K562 (cell line): ENCODE measurements around the gene COL5A1. TPM values are rescaled to one million over a fixed set of nuclear protein-coding genes. Genes with fewer than 3 reads are reported as not detected.

Experiments used
- ATAC-seq: fragments of 200-7000 bp; cut with Tn5 transposase; 3 replicates; pipeline ENCODE4 v1.9.1; 2020; ENCODE audit warnings: moderate library complexity
- BruUV-seq: library from RNA; stranded (reverse); fragments of 400-500 nt; replicated peaks from 2 replicates; lab custom pipeline; 2021; lab: Mats Ljungman, UMichigan
- CTCF ChIA-PET: fragments of 300-600 bp; formaldehyde crosslinking; extraction: SDS; loops from one replicate; lab custom pipeline; 2021; ENCODE audit warnings: low intra/inter-chr PET ratio; lab: Yijun Ruan, JAX
- POLR2A ChIA-PET: fragments of 300-600, 350-650 bp; sonication (Branson Sonifier 250); formaldehyde crosslinking; extraction: SDS; loops from one replicate; lab custom pipeline; 2021; ENCODE audit warnings: antibody characterized with exemption, inconsistent platforms; lab: Yijun Ruan, JAX
- DNase-seq, 4 experiments: peaks; one replicate each; pipeline versions ENCODE4 v3.0.0 to v3.0.0-alpha.2; 2011 to 2018; ENCODE audit warnings: low spot score in 3 of 4, mixed read lengths in 3 of 4; ENCODE audit errors: extremely low read depth in 1 of 4
- FAIRE-seq: peaks from 2 replicates; lab custom pipeline; 2011; peaks lifted over from hg19 to GRCh38; lab: Jason Lieb, UNC
- H2AFZ ChIP-seq: 2 replicates; pipeline ENCODE4 v1.6.0; 2011; ENCODE audit warnings: low read depth, low read length, control low read depth, inconsistent platforms
- H3K27ac ChIP-seq: fragments of 200-600 bp; 3 replicates; pipeline ENCODE4 v1.8.0; 2011; ENCODE audit warnings: low read depth, mild to moderate bottlenecking, control low read depth, inconsistent platforms, low read length, moderate library complexity, mixed read lengths; ENCODE audit errors: extremely low read depth
- H3K27me3 ChIP-seq, 2 experiments: fragments of 300-600 bp in 1 of 2; 2 replicates in 1 of 2; 3 replicates in 1 of 2; pipeline versions ENCODE4 v1.6.0 to v1.8.0; 2011; ENCODE audit warnings: inconsistent platforms in 2 of 2, low read length in 2 of 2, mild to moderate bottlenecking in 1 of 2, mixed read lengths in 1 of 2, moderate library complexity in 1 of 2; ENCODE audit not compliant: control insufficient read depth in 2 of 2, insufficient read depth in 2 of 2
- H3K36me3 ChIP-seq: fragments of 300-600 bp; 3 replicates; pipeline ENCODE4 v1.8.0; 2011; ENCODE audit warnings: mild to moderate bottlenecking, low read length, inconsistent platforms; ENCODE audit not compliant: control insufficient read depth, insufficient read depth
- H3K4me1 ChIP-seq, 2 experiments: fragments of 200-600 bp in 1 of 2; replicated peaks in 1 of 2; 2 replicates in 1 of 2; 3 replicates in 1 of 2; pipeline versions ENCODE4 v1.5.1 to v1.8.0; 2011; ENCODE audit warnings: inconsistent platforms in 2 of 2, low read length in 2 of 2, mild to moderate bottlenecking in 1 of 2, mixed read lengths in 1 of 2, moderate library complexity in 1 of 2; ENCODE audit not compliant: control insufficient read depth in 2 of 2, insufficient read depth in 2 of 2
- H3K4me2 ChIP-seq: 2 replicates; pipeline ENCODE4 v1.6.1; 2011; ENCODE audit warnings: low read length, control low read depth, inconsistent platforms, mixed read lengths; ENCODE audit not compliant: insufficient read depth
- H3K4me3 ChIP-seq: fragments of 200-600 bp; sonication (generic), shearing (Covaris generic); 2 replicates; pipeline ENCODE4 v1.5.1; 2016; ENCODE audit warnings: control low read depth, inconsistent platforms
- H3K79me2 ChIP-seq: fragments of 200-600 bp; 3 replicates; pipeline ENCODE4 v1.8.0; 2011; ENCODE audit warnings: low read length, inconsistent platforms; ENCODE audit not compliant: control insufficient read depth, insufficient read depth
- H3K9ac ChIP-seq, 2 experiments: 2 replicates each; pipeline versions ENCODE4 v1.6.0 to v1.6.1; 2011; ENCODE audit warnings: low read depth in 2 of 2, low read length in 2 of 2, control low read depth in 1 of 2, inconsistent platforms in 1 of 2, mild to moderate bottlenecking in 1 of 2, mixed read lengths in 1 of 2; ENCODE audit not compliant: insufficient read depth in 1 of 2
- H3K9me1 ChIP-seq: one replicate; pipeline ENCODE4 v1.6.0; 2011; ENCODE audit warnings: inconsistent platforms, mild to moderate bottlenecking, low read length, moderate library complexity; ENCODE audit not compliant: control insufficient read depth, insufficient read depth
- H3K9me3 ChIP-seq: replicated peaks from 2 replicates; pipeline ENCODE4 v1.5.1; 2011; ENCODE audit warnings: low read depth, low read length, inconsistent platforms; ENCODE audit not compliant: control insufficient read depth, insufficient read depth
- H4K20me1 ChIP-seq: replicated peaks from 2 replicates; pipeline ENCODE4 v1.6.1; 2011; ENCODE audit warnings: low read length, inconsistent platforms, mixed read lengths; ENCODE audit not compliant: control insufficient read depth, insufficient read depth
- WGBS: fragments of 100-300 bp; shearing (Covaris generic); methylation state at CpG from one replicate; pipeline ENCODE4 v1.1.6; 2016; ENCODE audit warnings: low coverage, mixed read lengths; ENCODE audit not compliant: insufficient coverage; ENCODE audit errors: missing lambda C conversion rate; 5-methylcytosine and 5-hydroxymethylcytosine counted together
- in situ Hi-C: fragments of 300-500 bp; cut with MboI; formaldehyde crosslinking; loops from 4 replicates; pipeline ENCODE4 v1.15.0; 2018; ENCODE audit warnings: inconsistent platforms, mixed read lengths
- intact Hi-C: fragments of 100-400 bp; cut with micrococcal nuclease; formaldehyde crosslinking; loops from 2 replicates; pipeline ENCODE4 v1.14.2; 2022
- polyA plus RNA-seq, 8 experiments: library from polyadenylated mRNA; depleted of rRNA in 4 of 8; stranded (reverse) in 5 of 8; unstranded in 3 of 8; fragments of >200 nt; fragmentation: Nextera tagmentation in 2 of 8; fragmentation: Illumina TruSeq in 1 of 8; extraction: Ambion mirVana in 2 of 8; extraction: Trizol in 1 of 8; gene quantifications; 2 replicates each; pipeline versions ENCODE4 v1.2.1 to v1.2.3, GENCODE V29; 2011 to 2014; ENCODE audit warnings: inconsistent platforms in 1 of 8, missing spikeins in 1 of 8
- total RNA-seq, 7 experiments: library from RNA; depleted of rRNA in 6 of 7; stranded (reverse); fragments of >200 nt in 6 of 7; fragmentation: Illumina TruSeq in 2 of 7; extraction: Trizol in 2 of 7; gene quantifications; 2 replicates each; pipeline versions ENCODE4 v1.2.1 to v1.2.3, GENCODE V29; 2011 to 2021; ENCODE audit warnings: low replicate concordance in 1 of 7
- TF ChIP-seq, protein P1 (sequence below): sonication (generic); formaldehyde crosslinking; IDR thresholded peaks from 2 replicates; pipeline ENCODE4 v1.8.0; 2023; ENCODE audit warnings: mild to moderate bottlenecking, missing genetic modification reagents
- TF ChIP-seq, protein P2 (sequence below): fragments of 200-600 bp; sonication (generic); IDR thresholded peaks from one replicate; pipeline ENCODE4 v1.6.1; 2012; ENCODE audit warnings: mild to moderate bottlenecking, low read depth, low read length, inconsistent platforms

COL5A1 gene
- total and polyA plus RNA-seq, 9 of the 15 experiments (the other 6 are each of a cell fraction or from before 2014, with no cell fraction given) = under 0.01 to 0.13 (median 0.04) TPM; not detected in 6

DNA sequence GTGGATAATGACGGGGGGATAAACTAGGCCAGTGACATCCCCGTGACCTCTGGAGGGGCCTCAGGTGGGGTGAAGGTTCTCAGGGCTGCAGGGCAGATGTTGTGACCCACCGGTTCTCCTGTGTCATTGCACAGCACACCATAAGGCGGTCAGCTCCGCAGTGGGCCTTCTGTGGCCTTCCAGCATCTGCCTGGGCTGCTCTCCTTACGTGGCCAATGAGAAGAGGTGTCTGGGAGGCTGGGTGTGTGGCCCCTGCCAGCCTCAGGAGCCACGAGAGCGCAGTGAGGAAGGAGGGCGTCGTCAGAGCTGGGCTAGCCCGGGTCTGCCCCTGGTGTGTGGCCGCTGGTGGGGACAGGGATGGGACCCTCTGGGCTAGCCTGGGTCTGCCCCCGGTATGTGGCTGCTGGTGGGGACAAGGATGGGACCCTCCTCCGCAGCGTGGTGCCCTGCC is 48.7 kb downstream of the COL5A1 start:
- H4K20me1 ChIP-seq = no peaks in the 10 kb centered on the region; the same call in 1 of the 2 replicates
- DNase-seq = no peak
- no TSS peak for BruUV-seq
- TF ChIP-seq, protein P1, sequence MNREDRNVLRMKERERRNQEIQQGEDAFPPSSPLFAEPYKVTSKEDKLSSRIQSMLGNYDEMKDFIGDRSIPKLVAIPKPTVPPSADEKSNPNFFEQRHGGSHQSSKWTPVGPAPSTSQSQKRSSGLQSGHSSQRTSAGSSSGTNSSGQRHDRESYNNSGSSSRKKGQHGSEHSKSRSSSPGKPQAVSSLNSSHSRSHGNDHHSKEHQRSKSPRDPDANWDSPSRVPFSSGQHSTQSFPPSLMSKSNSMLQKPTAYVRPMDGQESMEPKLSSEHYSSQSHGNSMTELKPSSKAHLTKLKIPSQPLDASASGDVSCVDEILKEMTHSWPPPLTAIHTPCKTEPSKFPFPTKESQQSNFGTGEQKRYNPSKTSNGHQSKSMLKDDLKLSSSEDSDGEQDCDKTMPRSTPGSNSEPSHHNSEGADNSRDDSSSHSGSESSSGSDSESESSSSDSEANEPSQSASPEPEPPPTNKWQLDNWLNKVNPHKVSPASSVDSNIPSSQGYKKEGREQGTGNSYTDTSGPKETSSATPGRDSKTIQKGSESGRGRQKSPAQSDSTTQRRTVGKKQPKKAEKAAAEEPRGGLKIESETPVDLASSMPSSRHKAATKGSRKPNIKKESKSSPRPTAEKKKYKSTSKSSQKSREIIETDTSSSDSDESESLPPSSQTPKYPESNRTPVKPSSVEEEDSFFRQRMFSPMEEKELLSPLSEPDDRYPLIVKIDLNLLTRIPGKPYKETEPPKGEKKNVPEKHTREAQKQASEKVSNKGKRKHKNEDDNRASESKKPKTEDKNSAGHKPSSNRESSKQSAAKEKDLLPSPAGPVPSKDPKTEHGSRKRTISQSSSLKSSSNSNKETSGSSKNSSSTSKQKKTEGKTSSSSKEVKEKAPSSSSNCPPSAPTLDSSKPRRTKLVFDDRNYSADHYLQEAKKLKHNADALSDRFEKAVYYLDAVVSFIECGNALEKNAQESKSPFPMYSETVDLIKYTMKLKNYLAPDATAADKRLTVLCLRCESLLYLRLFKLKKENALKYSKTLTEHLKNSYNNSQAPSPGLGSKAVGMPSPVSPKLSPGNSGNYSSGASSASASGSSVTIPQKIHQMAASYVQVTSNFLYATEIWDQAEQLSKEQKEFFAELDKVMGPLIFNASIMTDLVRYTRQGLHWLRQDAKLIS (CRISPR knock-in tag) = no peak
- TF ChIP-seq, protein P2, sequence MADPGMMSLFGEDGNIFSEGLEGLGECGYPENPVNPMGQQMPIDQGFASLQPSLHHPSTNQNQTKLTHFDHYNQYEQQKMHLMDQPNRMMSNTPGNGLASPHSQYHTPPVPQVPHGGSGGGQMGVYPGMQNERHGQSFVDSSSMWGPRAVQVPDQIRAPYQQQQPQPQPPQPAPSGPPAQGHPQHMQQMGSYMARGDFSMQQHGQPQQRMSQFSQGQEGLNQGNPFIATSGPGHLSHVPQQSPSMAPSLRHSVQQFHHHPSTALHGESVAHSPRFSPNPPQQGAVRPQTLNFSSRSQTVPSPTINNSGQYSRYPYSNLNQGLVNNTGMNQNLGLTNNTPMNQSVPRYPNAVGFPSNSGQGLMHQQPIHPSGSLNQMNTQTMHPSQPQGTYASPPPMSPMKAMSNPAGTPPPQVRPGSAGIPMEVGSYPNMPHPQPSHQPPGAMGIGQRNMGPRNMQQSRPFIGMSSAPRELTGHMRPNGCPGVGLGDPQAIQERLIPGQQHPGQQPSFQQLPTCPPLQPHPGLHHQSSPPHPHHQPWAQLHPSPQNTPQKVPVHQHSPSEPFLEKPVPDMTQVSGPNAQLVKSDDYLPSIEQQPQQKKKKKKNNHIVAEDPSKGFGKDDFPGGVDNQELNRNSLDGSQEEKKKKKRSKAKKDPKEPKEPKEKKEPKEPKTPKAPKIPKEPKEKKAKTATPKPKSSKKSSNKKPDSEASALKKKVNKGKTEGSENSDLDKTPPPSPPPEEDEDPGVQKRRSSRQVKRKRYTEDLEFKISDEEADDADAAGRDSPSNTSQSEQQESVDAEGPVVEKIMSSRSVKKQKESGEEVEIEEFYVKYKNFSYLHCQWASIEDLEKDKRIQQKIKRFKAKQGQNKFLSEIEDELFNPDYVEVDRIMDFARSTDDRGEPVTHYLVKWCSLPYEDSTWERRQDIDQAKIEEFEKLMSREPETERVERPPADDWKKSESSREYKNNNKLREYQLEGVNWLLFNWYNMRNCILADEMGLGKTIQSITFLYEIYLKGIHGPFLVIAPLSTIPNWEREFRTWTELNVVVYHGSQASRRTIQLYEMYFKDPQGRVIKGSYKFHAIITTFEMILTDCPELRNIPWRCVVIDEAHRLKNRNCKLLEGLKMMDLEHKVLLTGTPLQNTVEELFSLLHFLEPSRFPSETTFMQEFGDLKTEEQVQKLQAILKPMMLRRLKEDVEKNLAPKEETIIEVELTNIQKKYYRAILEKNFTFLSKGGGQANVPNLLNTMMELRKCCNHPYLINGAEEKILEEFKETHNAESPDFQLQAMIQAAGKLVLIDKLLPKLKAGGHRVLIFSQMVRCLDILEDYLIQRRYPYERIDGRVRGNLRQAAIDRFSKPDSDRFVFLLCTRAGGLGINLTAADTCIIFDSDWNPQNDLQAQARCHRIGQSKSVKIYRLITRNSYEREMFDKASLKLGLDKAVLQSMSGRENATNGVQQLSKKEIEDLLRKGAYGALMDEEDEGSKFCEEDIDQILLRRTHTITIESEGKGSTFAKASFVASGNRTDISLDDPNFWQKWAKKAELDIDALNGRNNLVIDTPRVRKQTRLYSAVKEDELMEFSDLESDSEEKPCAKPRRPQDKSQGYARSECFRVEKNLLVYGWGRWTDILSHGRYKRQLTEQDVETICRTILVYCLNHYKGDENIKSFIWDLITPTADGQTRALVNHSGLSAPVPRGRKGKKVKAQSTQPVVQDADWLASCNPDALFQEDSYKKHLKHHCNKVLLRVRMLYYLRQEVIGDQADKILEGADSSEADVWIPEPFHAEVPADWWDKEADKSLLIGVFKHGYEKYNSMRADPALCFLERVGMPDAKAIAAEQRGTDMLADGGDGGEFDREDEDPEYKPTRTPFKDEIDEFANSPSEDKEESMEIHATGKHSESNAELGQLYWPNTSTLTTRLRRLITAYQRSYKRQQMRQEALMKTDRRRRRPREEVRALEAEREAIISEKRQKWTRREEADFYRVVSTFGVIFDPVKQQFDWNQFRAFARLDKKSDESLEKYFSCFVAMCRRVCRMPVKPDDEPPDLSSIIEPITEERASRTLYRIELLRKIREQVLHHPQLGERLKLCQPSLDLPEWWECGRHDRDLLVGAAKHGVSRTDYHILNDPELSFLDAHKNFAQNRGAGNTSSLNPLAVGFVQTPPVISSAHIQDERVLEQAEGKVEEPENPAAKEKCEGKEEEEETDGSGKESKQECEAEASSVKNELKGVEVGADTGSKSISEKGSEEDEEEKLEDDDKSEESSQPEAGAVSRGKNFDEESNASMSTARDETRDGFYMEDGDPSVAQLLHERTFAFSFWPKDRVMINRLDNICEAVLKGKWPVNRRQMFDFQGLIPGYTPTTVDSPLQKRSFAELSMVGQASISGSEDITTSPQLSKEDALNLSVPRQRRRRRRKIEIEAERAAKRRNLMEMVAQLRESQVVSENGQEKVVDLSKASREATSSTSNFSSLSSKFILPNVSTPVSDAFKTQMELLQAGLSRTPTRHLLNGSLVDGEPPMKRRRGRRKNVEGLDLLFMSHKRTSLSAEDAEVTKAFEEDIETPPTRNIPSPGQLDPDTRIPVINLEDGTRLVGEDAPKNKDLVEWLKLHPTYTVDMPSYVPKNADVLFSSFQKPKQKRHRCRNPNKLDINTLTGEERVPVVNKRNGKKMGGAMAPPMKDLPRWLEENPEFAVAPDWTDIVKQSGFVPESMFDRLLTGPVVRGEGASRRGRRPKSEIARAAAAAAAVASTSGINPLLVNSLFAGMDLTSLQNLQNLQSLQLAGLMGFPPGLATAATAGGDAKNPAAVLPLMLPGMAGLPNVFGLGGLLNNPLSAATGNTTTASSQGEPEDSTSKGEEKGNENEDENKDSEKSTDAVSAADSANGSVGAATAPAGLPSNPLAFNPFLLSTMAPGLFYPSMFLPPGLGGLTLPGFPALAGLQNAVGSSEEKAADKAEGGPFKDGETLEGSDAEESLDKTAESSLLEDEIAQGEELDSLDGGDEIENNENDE = no peak
- ChIA-PET CTCF (no interaction called here), POLR2A (interaction anchor here (0.7 kb wide), 1 partner anchor 126 kb away, joined by 3 read pairs; no protein-coding TSS in a partner anchor)
- intact Hi-C loops (loop anchor here (10.0 kb wide), 1 partner anchor 724 kb away; no protein-coding TSS in a partner anchor), in situ Hi-C loops (loop anchor here (10.0 kb wide), 1 partner anchor 294 kb away; no protein-coding TSS in a partner anchor)
- H3K4me2 ChIP-seq = no peak overlapping the region
- FAIRE-seq = no peak
- no peaks in the 10 kb centered on the region for H3K4me1 ChIP-seq
- H3K9ac ChIP-seq = no peak overlapping the region
- no peaks in the 10 kb centered on the region for H3K9me3 ChIP-seq
- H3K79me2 ChIP-seq = no peaks in the 10 kb centered on the region
- 2% methylated on average over 7 of the region's 15 CpGs for WGBS
- H2AFZ ChIP-seq = no peak overlapping the region
- no peaks in the 10 kb centered on the region for H3K36me3 ChIP-seq
- H3K27ac ChIP-seq = no peak overlapping the region
- no peak for ATAC-seq
- H3K4me3 ChIP-seq = no peak overlapping the region
- peaks cover 3 to 45% of the 10 kb centered on the region in 2 experiments; a peak in 3 of 5 replicates for H3K27me3 ChIP-seq
- no peaks in the 10 kb centered on the region for H3K9me1 ChIP-seq
